HG03457 (cell line): ENCODE measurements around the gene RNF149.

ENCODE experiments used
- ATAC-seq: cut with Tn5 transposase; IDR thresholded peaks from one replicate; pipeline ENCODE4 v1.9.1; 2021; ENCODE audit warnings: moderate number of reproducible peaks; ENCODE audit not compliant: unreplicated experiment

RNF149 gene

DNA sequence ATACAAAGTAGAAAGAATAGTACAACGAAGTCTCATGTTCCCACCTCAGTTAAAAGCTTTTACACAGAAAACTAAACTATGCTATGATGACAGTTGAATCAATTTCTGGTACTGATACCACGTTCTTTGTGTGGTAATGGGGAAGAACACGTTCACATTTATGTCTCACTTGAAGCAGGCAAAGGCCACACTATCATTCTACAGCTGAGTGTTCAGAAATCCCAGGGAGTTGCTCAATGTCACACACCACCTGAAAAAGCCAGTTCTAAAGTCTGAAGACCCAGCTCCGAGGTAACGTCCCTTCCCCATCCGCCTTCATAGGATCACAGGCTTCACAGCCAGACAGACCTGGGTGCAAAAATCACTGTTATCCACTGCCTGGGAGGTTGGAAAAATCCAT, 8.9 kb downstream of the RNF149 start:
- no peak for ATAC-seq

DNA sequence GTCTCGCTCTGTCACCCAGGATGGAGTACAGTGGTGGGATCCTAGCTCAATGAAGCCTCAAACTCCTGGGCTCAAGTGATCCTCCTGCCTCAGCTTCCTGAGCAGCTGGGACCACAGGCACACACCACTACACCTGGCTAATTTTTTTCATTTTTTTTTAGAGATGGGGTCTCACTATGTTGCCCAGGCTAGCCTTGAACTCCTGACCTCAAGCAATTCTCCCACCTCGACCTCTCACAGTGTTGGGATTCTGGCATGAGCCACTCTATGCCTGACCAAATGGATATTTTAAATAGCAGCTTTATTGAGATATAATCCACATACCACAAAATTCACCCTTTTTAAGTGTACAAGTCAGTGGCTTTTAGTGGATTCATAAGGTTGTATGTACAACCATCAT, 11.1 kb downstream of the RNF149 start:
- ATAC-seq, result no peak

DNA sequence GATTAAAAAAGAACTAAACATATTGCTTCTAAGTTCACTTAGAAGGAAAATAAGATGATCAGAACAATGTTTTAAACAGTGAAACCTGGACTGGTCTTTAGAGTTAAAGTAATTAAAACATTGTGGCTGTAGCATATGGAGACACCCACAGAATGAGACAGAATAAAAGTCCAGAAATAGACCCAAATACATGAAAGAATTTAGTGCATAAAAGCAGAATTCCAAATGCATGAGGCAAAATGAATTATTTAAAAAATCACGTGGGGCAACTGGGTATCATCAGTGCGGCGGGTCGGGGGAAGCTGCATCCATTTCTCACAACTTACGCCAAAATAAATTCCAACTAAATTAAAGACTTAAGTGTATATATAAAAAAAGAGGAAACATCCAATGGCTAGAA, 12.1 kb downstream of the RNF149 start:
- no peak for ATAC-seq

DNA sequence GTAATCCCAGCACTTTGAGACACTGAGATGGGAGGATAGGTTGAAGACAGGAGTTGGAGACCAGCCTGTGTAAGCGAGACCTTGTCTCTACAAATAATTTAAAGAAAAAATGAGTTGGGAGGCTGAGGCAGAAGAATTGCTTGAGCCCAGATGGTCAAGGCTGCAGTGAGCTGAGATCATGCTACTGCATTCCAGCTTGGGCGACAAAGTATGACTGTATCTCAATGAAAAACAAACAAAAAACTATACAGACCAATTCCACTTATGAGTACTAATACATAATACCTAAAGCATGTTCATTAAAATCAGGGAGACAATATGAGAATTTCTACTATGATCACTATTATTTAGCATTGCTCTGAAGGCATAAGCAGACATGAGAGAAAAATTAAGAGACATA, 12.6 kb downstream of the RNF149 start:
- no peak for ATAC-seq

DNA sequence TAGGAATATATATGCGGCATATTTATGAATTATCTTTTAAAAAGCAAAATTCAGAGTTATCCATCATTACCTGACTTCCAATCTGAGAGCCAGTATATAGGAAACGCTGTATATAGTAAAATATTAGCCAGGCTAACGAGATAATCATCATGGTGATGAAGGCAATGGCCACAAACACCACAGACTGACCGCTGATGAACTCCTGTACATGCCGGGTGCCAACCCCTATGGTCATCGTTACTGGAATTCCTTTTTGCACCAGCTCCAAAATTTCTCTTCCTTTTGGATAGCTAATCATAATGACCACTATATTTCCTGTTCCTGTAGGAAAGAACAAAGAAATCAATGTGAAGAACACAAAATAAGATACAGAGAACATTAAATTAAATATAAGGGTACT, 13.6 kb downstream of the RNF149 start:
- no peak for ATAC-seq

GRCh38 chr2:101293544-101293943, 15.0 kb downstream of the RNF149 start:
- ATAC-seq, result no peak

GRCh38 chr2:101291973-101292372, 16.5 kb downstream of the RNF149 start:
- no peak for ATAC-seq

DNA sequence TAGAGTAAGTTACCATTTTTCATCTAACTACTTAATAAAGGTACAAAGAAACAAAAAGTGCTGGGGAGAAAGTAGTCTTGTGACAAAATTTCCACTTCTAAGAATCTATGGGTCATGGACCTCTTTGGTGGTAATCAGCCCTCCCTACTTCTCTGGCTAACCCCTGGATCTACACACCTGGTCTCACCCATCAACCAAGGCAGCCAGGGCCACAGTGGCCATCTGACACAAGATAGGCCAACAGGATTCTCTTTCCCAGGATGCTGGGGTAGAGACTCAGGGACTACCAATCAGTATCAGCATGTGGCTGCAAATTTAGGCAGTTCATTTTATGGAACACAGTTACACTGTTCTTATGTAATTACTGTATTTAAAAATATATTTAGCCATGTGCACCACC, 17.8 kb downstream of the RNF149 start:
- no peak for ATAC-seq

DNA sequence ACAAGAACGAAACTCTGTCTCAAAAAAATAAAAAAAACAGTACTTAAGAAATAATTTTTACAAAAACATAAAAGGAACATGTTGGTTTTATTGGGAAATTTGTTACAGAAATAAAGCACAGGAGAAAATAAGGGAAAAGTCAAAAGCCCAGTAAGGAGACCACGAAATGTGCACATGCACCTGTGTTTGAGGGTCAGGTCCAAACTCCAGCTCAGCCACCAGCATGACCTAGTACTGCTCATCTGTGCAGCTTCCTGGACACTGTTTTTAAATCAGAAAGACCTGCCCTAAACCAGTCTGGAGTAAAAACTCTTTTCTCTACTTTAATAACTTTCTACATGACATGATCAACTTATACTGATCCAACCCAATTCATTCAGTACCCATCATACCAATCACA, 21.2 kb downstream of the RNF149 start:
- ATAC-seq, result no peak

- ATAC-seq, result no peak
Measured at GRCh38 chr2:101286684-101287083, 21.8 kb downstream of the RNF149 start.

GRCh38 chr2:101282980-101283379, 25.5 kb downstream of the RNF149 start:
- no peak for ATAC-seq

DNA sequence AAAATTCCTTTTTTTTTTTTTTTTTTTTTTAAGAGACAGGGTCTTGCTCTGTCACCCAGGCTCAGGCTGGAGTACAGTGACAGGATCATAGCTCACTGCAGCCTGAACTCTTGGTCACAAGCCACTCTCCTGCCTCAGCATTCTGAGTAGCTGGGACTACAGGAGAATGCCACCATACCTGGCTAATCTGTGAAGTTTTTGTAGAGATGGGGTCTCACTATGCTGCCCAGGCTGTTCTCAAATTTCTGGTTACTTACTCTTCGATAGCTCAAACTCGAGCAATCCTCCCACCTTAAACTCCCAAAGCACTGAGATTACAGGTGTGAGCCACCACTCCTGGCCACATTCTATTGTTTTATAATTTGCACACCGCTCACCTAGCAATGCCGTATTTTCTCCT, 27.0 kb downstream of the RNF149 start:
- no peak for ATAC-seq

DNA sequence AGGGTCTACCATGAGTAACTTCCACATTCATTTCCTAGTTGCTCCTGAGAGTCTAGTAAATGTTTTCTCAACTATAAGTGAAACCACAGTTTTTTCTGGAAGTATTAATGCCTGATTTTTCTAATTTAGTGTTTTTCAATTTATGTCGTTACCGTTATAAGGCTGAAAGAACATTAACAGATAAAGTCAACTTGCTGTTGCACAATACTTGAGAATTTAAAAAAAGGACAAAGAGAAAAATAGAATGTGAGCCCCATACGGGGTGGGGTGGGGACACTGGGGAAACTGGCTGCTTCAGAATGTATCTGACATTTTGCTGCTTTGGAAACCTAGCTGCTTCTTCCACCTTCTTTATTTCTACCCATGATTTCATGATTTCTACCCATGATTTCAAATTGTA, 29.6 kb downstream of the RNF149 start:
- ATAC-seq, result no peak

GRCh38 chr2:101277111-101277510, 31.4 kb downstream of the RNF149 start:
- ATAC-seq, result no peak

- ATAC-seq, result no peak
Measured at GRCh38 chr2:101274142-101274541, 34.4 kb downstream of the RNF149 start.

- ATAC-seq, result no peak
Measured at GRCh38 chr2:101273056-101273455, 35.4 kb downstream of the RNF149 start.

DNA sequence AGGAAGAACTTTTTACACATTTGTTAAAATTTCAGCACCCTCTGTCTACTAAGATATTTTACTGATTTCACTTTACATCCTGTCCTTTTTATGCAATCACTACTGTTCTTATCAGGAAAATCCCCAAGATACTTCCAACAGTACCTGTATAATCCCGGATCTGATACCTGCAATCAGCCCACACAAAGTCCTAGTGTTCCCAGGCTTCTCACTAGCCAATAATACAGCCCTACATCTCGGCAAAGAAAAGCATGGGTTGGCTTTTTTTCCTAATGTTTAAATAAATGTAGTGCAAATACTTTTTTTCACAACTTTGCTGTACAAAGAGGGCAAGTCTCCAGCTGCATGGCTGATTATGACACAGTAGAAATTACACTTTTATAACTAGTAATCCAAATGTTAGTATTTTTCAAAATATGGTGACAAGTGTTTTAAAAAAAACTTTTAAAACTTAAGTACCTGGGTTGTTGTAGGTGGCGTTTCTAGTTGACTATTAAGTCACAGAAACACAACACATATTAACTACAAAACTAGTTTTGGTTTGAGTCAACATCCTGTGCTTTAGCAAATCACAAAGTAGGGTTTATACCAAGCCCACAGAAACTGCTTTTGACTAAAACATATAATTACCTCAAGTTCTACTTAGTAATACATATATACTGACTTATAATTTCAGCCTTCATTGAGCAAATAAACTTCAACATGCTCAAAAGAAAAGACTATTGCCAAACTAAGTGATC, 36.3 kb downstream of the RNF149 start:
- ATAC-seq, result peak; percentile 61

GRCh38 chr2:101270700-101271259, 37.7 kb downstream of the RNF149 start:
- no peak for ATAC-seq

DNA sequence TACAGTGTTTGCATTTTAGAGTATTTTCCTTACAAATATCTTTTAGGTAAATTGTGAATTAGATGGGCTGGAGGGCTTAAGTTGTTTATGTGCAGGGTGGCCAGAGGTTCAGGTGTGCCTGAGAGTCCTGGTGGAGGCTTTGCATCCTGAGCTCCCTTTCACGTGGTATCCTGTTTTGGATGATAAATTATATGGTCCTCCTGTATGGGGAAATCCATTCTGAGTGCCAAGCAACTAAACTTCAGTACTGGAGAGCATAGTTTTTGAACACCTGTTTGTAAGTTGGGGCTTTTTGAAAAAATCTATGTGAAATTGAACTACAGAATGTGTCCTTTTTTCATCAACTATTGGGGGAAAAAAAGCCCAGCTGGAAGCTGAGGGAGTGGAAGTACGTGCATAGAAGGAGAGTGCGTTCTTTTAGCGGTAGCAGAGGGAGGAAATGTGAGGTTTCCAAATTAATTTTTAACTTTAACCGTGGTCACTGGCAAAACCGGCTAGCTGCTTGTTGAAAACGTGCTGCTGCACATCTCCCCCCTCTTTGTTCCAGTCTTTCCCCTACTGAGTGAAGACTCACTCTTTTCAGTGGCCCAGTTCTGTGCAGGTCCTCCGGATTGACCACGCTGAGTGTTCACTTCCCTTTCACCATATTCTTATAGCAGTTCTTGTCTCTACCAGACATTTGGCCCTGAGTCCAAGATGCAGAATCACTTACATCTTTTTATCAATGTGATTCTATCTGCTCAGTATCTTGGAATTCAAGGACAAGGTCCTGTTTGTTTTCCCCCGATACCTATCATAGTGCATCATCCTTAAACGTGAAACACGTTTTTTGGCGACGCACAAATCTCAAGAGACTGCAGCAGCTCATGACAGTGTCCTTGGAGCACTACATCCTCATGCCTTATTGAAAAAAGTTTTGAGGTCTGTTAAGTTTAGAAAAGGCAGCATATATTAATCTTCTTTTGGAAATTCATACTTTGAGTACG, 40.5 kb downstream of the RNF149 start:
- peak; percentile 62 for ATAC-seq

DNA sequence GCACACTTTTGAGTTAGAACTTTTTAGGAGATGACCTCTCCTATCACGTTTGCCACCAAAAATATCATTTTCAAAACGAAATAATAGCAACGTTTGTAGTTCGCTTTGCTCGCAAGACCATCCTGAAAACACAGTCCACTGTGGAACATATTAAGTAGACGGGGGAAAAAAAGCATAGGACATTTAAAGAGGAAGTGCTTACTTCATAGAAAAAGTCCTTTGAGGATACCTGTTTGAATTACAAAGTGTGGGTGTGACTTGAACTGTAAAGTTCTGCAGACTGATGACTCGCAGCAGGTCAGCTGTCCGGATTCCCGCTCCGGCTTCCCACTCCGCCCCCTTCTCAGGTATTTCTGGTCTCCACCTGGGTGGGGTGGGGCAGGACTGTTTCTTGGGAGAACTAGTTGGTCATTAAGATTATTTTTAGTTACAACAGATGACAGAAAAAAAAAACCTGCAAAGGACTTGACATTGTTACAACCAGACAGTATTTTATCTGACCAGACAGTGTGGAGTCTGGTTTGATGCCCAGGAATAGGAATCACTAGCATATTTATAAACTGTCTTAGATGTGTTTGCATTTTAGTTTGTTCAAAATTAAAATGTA, 42.5 kb downstream of the RNF149 start:
- no peak for ATAC-seq

GRCh38 chr2:101264360-101264939, 44.1 kb downstream of the RNF149 start:
- no peak for ATAC-seq
